WTC11 (cell line): ENCODE measurements around the gene GGCT.

Source experiments
- CTCF ChIP-seq: fragments of 200-600 bp; IDR thresholded peaks from 2 replicates; pipeline ENCODE4 v1.8.0; 2022; ENCODE audit warnings: antibody characterized with exemption
- MAX ChIP-seq: sonication (generic); formaldehyde crosslinking; IDR thresholded peaks from 2 replicates; pipeline ENCODE4 v1.8.0; 2022; ENCODE audit warnings: mild to moderate bottlenecking, missing genetic modification reagents

GRCh38 chr7:30533886-30534285 lies 29.3 kb upstream of the GGCT start:
- no peak for TF ChIP-seq MAX (CRISPR knock-in tag)
- TF ChIP-seq CTCF, result no peak
